NCI-H2227 (cell line): Measurements from ENCODE around the gene SEC14L2.

Source experiments
- DNase-seq: peaks from one replicate; lab custom pipeline; 2025; ENCODE audit not compliant: unreplicated experiment; lab: John Stamatoyannopoulos, UW

SEC14L2 gene

DNA sequence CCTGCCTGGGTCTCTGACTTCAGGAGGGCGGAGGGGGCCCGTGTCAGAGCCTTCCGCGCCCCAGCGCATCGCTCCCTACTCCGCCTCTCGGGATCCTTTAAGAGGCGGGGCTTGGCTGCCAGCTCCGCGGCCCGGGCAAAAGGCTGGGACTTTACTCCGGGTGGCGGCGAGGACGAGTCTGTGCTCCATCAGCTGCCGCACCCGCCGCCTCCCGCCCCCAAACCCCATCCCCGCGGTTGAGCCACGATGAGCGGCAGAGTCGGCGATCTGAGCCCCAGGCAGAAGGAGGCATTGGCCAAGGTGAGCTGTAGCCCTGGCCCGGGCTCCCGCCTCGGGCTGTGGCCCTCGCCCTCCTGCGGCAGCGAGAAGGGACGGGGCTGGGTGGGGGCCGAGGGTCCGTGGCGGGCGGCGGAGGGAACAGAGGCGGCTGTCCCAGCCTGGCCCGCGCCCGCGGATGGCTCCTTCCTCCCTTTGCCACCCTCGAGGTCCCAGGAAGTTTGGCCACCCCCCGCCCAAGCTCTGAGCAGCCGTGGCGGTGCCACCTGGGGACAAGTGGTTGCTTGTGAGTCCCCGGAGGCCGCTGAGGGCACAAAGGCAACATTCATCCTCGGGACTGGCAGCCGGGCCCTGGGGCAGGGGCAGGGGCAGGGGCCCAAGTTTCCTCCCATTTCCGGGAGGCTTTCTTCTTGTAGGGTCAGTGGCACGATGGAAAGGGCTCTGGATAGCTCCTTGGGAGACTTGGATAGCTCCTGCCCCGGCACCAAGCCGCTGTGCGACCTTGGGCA, at the start of gene SEC14L2:
Gene SEC14L2, plus strand, starts transcription at position 148 of the 785 bp plus-strand sequence. Its CDS starts 99 bp downstream, at position 247.
- DNase-seq, result peak; percentile 56

DNA sequence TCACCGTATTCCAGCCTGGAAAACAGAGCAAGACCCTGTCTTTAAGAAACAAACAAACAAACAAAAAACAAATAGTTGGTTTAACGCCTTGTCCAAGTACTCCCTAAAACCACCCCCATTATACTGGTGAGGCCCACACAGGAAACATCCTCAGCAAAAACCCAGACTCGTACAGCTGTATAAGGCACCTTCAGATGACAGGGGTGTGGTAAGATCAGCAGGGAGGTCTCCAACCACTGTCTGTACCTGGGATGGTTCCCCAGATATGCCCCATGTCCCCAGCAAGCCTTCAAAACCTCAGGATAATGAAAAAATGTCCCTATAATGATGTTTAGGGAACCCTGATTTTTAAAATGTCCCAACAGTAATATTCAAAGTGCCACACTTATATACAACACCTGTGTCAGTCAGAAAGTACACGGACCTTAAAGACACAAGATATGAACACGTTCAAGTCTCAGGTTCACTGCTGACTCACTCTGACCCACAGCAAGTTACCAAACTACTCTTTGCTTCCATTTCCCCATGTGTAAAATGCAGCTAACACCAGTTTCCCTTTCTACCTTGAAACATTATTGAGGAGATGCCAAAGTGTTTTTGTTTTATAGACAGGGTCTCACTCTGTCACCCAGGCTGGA, 49.4 kb upstream of the SEC14L2 start:
- no peak for DNase-seq

DNA sequence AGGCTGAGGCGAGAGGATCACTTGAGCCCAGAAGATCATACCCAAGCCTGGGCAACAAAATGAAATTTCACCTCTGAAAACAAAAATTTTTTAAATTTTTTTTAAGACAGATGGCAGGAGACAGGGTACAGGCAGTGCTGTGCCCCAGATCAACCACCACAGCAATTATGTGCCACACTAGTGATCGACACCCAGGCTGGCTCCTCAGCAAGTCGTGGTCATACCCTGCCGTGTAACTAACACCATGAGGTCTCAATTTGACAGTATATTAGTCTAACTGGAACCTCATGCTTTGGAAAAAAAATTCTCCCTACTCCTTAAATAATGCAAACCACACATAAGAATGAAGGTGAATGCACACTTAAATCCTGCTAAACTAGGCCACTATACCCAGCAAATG, 48.4 kb upstream of the SEC14L2 start:
- DNase-seq, result no peak

DNA sequence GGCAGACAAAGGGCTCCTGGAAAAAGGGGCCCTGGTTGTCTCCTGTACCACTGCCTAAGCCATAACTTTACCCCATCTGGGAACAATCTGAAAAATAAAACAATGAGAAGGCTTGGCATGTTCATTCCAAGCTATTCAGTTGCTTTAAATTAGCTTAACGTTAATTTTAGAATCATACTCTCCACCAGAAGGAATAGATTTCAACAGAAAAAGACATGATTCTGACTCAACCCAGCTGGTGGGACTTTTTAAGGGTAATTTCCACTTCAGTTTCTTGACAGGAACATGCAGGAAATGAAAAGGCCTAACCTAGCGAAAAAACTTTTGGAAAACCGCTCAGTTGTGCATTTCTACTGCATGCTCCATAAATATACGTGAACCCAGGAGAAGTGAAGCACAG, 48.0 kb upstream of the SEC14L2 start:
- DNase-seq, result no peak

DNA sequence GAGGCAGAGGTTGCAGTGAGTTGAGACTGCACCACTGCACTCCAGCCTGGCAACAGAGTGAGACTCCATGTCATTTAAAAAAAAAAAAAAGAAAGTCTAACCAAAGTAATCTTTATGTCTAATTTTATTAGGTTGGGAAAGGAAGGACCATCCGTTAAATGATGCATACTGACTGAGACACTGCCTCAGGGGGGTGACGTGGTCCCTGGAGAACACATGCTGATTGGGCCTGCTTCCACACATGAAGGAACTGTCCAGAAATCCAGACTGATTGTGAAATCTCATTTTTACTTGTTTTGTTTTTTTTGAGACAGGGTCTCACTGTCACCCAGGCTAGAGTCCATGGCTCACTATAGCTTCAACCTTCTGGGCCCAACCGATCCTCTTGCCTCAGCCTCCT, 45.6 kb upstream of the SEC14L2 start:
- DNase-seq, result no peak

DNA sequence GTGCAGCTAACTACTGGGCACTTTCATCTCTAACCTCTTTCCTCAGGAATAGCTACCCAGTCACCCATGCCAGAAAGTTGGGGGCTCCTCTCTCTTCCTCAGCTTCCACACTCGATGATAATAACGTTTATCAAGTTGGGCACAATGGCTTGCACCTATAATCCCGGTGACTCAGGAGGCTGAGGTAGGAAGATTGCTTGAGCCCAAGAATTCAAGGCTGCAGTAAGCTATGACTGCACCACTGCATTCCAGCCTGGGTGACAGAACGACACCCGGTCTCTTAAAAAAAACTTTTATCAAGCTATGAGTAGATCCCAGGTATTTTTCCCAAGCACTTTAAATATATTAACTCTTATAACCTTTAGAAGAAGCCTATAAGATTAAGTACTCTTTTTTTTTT, 42.2 kb upstream of the SEC14L2 start:
- no peak for DNase-seq

DNA sequence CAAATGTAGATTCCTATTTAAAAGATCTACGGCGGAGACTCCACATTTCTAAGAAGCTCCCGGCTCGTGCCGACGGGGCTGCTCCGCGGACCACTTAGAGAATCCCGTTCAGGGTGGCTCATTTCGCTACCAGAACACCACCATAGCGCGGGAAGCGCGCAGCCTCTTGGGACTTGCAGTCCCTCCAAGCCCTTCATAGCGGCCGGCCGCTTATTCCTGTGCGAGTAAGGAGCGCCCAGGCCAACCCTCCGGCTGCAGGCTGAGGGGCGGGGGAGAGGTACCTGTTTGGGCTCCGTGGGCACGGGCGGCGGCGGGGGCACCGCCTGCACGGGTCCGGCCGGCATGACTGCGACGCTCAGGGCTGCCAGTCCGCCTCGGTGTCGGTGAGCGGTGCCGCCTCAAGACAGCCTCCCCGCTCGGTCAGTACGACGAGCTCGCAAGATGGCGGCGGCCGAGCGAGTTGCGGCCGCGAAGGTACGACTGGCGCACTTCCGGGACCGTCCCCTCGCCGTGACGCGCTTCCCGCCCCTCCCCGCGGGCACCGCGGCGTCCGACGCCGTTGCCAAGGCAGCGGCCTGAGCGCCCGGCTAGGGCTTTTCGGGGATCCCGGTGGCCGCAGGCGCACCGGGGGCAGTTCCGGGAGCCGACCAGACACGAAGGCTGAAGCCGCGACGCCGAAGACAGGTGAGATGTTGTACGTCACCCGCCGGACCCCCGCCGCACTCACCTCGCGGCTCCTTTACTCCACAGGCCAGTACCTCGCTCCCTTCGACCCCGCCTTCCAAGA, 40.2 kb upstream of the SEC14L2 start, which contains the start of the genes CCDC157 and SF3A1:
Gene CCDC157, plus strand, starts transcription at position 559 of the 787 bp plus-strand sequence. CDS start 8,994 bp downstream, outside the sequence.
Gene SF3A1, minus strand, starts transcription at position 446 of the 787 bp plus-strand sequence. Its CDS starts 102 bp downstream, at position 344.
- peak; percentile 93 for DNase-seq

DNA sequence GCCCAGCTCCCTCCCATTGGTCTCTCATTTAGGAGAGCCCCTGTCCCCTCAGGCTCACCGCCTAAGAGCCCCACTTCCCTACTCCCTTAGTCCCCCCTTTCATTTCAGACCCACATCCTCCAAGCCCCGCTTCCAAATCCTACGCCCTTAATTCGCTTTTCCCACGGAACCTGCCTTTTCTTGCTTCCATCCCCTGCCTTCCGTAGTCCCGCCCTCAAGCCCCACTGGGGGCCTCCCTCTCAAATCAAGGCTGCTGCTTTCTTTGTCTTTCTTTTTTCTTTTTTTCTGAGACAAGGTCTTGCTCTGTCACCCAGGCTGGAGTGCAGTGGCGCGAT, 39.6 kb upstream of the SEC14L2 start:
- DNase-seq, result no peak

DNA sequence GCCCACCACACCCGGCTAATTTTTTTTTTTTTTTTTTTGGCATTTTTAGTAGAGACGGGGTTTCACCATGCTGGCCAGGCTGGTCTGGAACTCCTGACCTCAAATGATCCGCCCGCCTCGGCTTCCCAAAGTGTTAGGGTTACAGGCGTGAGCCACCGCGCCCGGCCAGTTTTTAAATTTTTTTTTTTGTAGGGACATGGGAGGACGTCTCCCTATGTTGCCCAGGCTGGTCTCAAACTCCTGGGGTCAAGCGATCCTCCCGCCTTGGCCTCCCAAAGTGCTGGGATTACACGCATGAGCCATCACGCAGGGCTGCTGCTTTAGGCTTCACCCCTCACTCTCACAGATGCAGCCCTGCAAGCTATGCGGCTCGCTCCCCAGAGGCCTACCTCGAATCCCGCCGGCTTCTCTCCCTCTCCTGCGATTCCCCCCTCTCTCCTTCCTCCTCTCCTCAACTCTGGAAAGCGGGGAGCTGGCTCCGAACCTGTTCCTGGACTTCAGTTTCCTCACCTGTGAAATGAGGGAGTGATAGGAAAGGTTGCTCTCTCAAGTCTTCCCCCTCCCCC, 39.1 kb upstream of the SEC14L2 start:
- no peak for DNase-seq

DNA sequence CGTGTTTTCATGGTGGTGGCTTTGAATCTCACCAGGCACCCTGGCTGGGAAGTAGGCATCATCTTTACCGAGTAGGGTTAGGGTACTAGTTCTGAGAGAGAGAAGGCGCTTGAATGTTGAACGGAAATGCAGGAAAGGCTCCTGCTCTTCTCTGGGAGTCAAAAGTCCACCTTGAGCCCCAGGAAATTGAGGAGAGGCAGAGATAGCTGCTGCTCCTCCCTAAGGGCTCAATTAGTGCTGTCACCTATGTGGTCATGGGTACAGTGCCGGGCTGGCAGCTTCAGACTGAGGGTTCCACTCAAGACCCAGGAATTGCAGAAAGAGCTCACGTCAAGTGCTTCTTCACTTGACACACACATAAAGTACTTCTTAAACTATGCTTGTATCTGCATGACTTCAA, 38.3 kb upstream of the SEC14L2 start:
- no peak for DNase-seq

DNA sequence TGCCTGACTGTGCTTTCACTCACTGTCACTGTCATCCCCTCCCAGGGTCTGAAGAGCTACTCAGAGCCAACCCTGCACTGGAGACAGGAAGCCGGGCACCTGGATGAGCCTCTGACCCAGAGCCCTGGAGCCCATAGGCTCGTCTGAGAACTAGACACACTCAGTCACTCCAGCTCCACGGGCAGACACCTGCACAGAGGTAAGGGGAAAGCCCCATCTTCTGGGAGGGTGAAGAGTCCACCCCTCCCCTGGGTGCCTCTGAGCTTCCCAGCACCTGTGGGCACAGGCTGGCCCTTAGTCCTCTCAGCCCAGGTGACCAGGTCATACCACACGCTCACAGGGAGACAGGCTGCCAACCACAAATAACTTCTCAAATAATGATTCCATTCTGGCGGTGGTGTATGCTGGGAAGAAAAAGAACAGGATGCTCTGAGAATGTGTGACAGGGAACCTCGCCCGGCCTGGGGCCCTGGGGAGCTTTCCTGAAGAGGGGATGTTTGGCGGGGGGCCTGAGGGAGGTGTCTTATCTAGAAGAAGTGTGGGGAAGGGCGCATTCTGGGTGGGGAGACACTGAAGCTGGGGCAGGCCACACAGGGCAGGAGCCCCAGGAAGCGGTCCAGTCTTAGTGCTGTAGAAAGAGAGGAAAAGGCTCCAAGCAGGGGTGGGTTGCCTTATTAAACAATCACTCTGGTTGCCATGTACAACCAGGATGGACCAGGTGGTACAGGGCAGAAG, 34.7 kb upstream of the SEC14L2 start:
- DNase-seq, result no peak

DNA sequence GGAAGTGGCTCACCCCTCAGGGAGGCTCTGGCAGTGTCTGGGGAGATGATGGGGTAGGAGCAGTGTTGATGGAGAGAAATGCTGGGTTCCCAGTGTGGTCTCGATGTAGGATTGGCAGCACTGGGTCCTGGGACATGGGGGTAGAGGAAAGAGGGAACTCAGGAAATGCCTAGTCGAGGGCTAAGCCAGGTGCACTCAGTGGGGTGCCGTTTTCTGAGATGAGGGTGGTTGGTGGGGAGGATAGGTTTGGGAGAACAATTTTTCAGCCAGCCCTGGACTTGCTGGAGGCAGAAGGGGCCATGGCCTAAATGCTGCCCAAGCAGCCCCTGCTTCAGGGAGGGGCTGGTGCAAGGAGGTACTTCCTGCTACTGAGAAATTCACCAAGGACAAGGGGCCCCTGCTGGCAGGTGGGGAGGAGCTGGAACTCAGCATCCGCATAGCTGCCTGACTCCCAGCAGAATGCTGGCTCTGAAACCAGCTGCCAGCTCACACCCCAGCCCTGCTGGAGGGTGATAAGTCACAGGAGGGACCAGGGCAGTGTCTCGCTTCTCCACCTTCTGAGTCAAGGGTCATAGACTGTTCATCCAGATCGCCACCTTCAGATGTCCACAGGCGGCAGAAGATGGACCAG, 34.1 kb upstream of the SEC14L2 start:
- DNase-seq, result no peak

DNA sequence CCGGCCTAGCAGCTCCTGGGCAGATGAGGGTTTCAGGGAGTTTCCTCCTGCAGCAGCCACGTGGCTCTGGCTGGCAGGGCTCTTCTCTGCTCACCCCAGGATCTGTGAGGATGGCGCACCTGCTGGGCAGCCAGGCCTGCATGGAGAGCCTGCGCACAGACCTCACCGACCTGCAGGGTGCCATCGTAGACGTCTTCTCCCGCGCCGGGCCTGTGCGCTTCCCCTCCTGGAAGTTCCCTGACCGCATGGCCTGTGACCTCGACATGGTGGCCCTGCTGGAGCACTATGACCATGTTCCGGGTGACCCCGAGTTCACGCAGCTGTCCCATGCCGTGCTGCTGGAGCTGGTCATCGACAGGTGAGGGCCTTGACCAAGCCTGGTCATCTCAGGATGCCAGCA, 30.9 kb upstream of the SEC14L2 start:
- no peak for DNase-seq

DNA sequence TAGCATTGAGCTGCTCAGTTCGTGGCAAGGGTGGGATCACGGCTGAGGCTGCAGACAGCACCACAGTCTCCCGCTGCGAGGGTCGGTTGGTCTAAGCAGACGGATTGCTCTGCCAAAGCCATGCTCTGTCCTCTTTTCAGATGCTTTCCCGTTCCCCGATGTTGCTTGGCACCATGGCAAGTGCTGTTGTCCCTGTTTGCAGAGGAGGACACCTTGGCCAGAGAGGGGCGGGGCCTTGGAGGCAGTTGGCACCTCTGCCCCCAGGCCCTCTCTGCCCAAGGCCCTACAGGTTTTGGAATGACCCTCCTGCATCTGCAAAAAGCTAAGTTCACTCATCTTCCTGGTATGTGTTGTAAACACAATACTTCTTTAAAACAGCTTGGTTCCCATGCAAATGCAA, 28.4 kb upstream of the SEC14L2 start:
- DNase-seq, result no peak

DNA sequence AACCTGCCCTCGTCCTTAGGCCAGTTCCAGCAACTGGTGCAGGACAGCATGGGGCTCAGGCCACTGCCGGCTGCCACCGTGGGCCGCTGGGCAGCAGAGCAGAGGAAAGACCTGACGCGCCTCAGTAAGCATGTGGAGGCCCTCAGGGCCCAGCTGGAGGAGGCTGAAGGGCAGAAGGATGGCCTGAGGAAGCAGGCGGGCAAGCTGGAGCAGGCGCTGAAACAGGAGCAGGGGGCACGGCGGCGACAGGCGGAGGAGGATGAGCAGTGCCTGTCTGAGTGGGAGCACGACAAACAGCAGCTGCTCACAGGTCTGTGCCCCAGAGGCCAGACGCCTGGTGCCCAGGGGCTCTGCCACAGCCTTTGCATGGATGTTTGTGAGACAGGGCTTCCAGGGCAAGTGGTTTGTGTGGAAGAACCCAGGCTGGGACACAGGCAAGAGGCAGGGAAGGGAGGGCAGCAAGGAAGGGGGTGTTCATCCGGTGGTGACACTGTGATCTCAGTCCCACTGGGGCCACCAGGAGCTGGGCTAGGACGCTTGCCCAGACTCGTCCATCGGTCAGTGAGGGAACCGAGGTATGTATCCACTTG, 26.1 kb upstream of the SEC14L2 start:
- no peak for DNase-seq

DNA sequence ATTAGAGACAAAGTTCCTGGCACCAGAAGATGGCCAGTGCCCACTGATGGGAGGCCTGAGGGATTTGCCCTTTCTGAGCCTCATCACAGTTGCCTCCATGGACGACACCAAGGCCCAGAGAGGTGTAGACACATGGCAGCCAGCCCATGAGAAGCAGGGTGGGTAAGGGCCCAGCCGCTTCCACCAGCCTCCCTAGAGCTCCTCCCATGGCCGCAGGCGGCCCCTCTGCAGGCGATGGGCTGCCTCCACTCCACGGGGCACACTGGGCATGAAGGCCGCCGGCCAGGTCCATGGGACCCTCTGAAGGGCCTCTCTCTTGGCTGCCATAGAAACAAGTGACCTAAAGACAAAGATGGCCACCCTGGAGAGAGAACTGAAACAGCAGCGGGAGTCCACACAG, 25.5 kb upstream of the SEC14L2 start:
- no peak for DNase-seq

DNA sequence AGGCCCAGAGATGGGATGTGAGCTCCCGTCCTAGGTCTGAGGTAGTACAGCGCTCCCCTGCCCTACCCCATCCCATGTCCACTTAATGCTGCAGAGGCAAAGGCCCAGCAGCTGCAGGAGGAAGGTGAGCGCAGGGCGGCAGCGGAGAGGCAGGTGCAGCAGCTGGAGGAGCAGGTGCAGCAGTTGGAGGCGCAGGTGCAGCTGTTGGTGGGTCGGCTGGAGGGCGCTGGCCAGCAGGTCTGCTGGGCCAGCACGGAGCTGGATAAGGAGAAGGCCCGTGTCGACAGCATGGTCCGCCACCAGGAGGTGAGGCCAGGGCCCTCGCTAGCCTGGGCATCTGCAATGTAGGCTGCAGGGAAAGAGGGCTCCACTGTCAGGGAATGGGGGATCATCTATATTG, 24.8 kb upstream of the SEC14L2 start:
- DNase-seq, result no peak

DNA sequence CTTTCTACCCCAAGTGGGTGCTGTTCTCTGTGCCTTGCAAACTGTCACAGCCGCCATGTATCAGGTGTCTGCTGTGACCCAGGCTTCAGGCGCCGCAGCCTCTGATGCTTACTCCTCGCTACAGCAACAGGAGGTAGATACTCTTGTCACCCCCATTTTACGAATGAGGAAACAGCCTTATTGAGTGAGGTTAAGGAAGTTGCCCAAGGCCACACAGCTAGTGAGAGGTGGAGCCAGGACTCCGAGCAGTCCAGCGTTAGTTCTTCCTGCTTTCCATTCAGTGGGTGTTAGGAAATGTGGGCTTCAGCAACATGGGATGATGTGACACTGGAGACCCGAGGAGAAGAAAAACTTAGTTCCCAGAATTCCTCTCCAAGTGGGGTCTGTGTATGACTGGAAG, 23.9 kb upstream of the SEC14L2 start:
- DNase-seq, result no peak

DNA sequence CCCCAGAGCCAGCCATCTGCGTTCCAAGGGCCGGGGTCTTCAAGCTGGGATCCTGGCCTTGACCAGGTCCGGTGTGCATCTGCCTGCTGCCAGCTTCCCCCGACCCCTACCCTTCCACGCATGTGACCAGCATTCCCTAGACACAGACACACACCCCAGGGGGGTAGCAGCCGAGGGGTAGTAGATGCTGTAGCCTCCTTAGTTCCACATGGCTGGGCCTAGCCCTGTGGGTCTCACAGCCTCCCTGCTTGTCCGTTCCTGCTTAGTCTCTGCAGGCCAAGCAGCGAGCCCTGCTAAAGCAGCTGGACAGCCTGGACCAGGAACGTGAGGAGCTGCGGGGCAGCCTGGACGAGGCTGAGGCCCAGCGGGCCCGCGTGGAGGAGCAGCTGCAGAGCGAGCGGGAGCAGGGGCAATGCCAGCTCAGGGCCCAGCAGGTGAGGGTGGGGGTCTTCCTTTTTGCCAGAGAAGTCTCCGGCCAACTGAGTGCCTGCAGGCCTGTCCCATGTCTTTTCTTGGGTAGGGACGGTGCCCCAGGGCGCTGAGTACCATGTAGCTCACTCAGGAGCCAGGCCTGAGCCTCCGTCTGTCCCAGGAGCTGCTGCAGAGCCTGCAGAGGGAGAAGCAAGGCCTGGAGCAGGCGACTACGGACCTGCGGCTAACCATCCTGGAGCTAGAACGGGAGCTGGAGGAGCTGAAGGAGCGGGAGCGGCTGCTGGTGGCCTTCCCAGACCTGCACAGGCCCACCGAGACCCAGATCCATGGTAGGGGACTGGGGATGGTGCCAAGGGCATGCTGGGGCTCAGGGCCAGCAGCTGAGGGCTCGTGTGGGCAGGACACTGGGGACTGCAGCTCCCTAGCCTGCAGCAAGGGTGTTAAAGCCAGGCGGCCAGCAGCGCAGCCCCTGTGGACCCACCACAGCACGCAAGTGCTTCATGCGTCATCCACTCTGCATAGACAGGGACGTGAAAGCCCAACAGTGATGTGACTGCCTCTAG, 23.2 kb upstream of the SEC14L2 start:
- DNase-seq, result no peak
